Stimulated activated effector memory CD8-positive, alpha-beta T cell treated with anti-CD3 and anti-CD28 coated beads, Interleukin-12 subunit alpha, Interleukin-12 subunit beta, amount 100 ng/mL, for 72 hours (primary cell): Measurements from ENCODE around the gene ARHGAP42.

Source experiments
- ATAC-seq: fragments of 150-1000 bp; cut with Tn5 transposase; 2 replicates; pipeline ENCODE4 v1.10.0; 2021
- DNase-seq, 2 donors: peaks; one replicate each; pipeline ENCODE4 v3.0.0; 2021 to 2022; ENCODE audit warnings: low spot score in 2 of 2
- H3K27ac Mint-ChIP-seq: one replicate; pipeline ENCODE4 v1.8.0; 2022; ENCODE audit warnings: mild to moderate bottlenecking, mixed read lengths
- H3K36me3 Mint-ChIP-seq: one replicate; pipeline ENCODE4 v1.8.0; 2022; ENCODE audit warnings: mild to moderate bottlenecking, mixed read lengths
- H3K4me1 Mint-ChIP-seq: one replicate; pipeline ENCODE4 v1.8.0; 2022; ENCODE audit warnings: mixed read lengths
- H3K4me3 Mint-ChIP-seq: one replicate; pipeline ENCODE4 v1.8.0; 2022; ENCODE audit warnings: mild to moderate bottlenecking, mixed read lengths
- H3K9me3 Mint-ChIP-seq: one replicate; pipeline ENCODE4 v1.8.0; 2022; ENCODE audit warnings: mixed read lengths

ARHGAP42 gene

DNA sequence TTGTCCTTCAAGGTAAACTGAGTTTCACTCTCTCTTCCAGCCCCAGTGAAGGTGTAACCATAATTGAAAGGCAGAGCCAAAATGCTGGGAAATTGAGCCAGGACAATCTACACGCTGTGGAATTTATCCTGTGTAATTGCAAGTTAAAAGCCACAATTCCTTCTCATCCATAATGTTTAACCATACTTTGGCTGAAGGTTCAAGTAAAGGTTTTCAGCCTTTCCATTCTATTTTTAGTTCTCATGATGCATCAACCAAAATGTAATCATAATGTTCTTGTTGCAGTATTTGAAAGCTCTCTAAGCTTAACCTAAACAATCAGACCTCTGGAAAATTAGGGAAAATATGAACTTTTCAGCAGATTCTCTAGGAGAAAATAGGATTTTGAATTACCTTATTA is 14.0 kb upstream of the ARHGAP42 start:
- H3K27ac Mint-ChIP-seq, result no peak overlapping the region
- no peaks in the 10 kb centered on the region for H3K36me3 Mint-ChIP-seq
- H3K4me3 Mint-ChIP-seq, result no peak overlapping the region
- H3K4me1 Mint-ChIP-seq, result no peaks in the 10 kb centered on the region
- no peak for DNase-seq
- peaks cover 10% of the 10 kb centered on the region for H3K9me3 Mint-ChIP-seq
- no peak for ATAC-seq

- H3K36me3 Mint-ChIP-seq, result no peaks in the 10 kb centered on the region
- ATAC-seq, result no peak
- no peak overlapping the region for H3K27ac Mint-ChIP-seq
- H3K9me3 Mint-ChIP-seq, result peaks cover 7% of the 10 kb centered on the region
- H3K4me3 Mint-ChIP-seq, result no peak overlapping the region
- no peak for DNase-seq
- H3K4me1 Mint-ChIP-seq, result no peaks in the 10 kb centered on the region
Observed at GRCh38 chr11:100674212-100674611, 12.9 kb upstream of the ARHGAP42 start.

- Mint-ChIP-seq H3K27ac (no peak overlapping the region), H3K36me3 (no peaks in the 10 kb centered on the region), H3K9me3 (peaks cover 7% of the 10 kb centered on the region), H3K4me3 (no peak overlapping the region), H3K4me1 (no peaks in the 10 kb centered on the region)
- DNase-seq (no peak), ATAC-seq (no peak)
Observed at GRCh38 chr11:100675115-100675650, 11.9 kb upstream of the ARHGAP42 start.

DNA sequence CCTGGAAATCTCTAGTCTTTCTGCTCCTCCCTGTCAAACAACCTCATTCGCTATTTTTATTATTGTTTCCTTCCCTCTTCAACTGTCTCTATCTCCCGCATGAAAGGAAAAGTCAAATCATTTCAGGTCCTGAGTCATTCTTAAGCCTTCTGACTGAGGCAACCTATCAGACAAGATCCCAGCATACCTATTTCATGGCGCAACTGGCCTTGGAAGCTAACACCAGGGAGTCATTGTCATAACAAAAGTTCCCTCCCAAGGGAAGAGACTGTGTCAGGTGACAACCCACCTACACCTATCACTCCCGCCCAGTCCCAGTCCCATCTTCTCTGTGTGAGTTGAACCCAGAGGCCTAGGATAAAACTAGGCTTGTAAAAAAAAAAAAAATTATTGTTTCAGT is 10.2 kb upstream of the ARHGAP42 start:
- Mint-ChIP-seq H3K4me3 (no peak overlapping the region), H3K9me3 (peaks cover 7% of the 10 kb centered on the region), H3K27ac (no peak overlapping the region), H3K36me3 (no peaks in the 10 kb centered on the region), H3K4me1 (no peaks in the 10 kb centered on the region)
- DNase-seq (no peak), ATAC-seq (no peak)

DNA sequence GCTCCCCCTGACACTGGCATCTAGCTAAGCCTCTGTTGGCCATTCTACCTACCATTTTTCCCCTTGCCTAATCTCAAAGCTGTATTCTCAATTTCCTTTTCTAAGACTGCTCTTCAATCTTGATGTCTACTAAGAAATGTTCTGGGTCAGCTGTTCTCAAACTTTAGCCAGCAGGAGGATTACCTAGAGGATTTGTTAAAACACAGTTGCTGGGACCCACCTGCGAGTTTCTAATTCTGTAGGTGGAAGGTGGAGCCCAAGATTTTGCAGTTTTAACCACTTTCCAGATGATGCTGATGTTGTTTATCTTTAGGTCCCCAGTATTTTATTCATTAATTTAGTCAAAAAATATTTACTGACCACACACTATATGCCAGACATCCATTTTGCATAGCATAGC is 9.3 kb upstream of the ARHGAP42 start:
- Mint-ChIP-seq H3K4me3 (no peak overlapping the region), H3K27ac (no peak overlapping the region), H3K9me3 (peaks cover 7% of the 10 kb centered on the region), H3K4me1 (no peaks in the 10 kb centered on the region), H3K36me3 (no peaks in the 10 kb centered on the region)
- no peak for DNase-seq
- no peak for ATAC-seq

DNA sequence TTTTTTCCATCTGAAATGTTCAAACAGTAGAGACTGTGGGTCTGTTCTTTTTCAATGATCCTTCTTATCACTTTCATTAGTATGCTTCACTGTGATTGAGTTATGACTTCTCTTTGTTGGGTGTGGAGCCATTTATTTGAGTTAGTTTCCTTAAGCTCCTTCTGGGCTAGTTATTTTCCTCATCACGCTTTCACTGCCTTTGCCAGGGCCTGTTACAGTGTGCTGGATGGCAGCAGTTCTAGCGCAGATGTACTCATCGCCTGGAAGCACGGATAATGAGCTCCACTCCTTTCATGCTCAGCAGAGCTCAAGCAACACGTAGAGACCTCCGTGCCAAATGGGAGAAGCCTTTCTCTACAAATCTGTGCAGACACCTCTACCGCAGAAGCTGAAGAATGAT is 7.0 kb upstream of the ARHGAP42 start:
- no peak for DNase-seq
- Mint-ChIP-seq H3K27ac (no peak overlapping the region), H3K9me3 (peaks cover 10% of the 10 kb centered on the region), H3K4me3 (no peak overlapping the region), H3K36me3 (no peaks in the 10 kb centered on the region), H3K4me1 (no peaks in the 10 kb centered on the region)
- ATAC-seq, result no peak

- DNase-seq (no peak), ATAC-seq (peak; percentile 50)
- no peak overlapping the region for H3K4me3 Mint-ChIP-seq
Observed at GRCh38 chr11:100681064-100681502, 6.0 kb upstream of the ARHGAP42 start.

GRCh38 chr11:100682247-100682969 is 4.7 kb upstream of the ARHGAP42 start:
- Mint-ChIP-seq H3K4me3 (no peak overlapping the region), H3K9me3 (peaks cover 8% of the 10 kb centered on the region), H3K27ac (no peak overlapping the region), H3K36me3 (no peaks in the 10 kb centered on the region), H3K4me1 (peaks cover 5% of the 10 kb centered on the region)
- DNase-seq (no peak), ATAC-seq (no peak)

More at GRCh38 chr11:100681064-100681502, 6.0 kb upstream of the ARHGAP42 start:
- Mint-ChIP-seq H3K9me3 (peaks cover 6% of the 10 kb centered on the region), H3K36me3 (no peaks in the 10 kb centered on the region), H3K4me1 (no peaks in the 10 kb centered on the region), H3K27ac (no peak overlapping the region)

GRCh38 chr11:100683126-100683525 is 4.0 kb upstream of the ARHGAP42 start:
- H3K4me1 Mint-ChIP-seq, result peaks cover 5% of the 10 kb centered on the region
- no peak overlapping the region for H3K27ac Mint-ChIP-seq
- H3K36me3 Mint-ChIP-seq, result no peaks in the 10 kb centered on the region
- peaks cover 8% of the 10 kb centered on the region for H3K9me3 Mint-ChIP-seq
- no peak for ATAC-seq
- H3K4me3 Mint-ChIP-seq, result no peak overlapping the region
- DNase-seq, result no peak

DNA sequence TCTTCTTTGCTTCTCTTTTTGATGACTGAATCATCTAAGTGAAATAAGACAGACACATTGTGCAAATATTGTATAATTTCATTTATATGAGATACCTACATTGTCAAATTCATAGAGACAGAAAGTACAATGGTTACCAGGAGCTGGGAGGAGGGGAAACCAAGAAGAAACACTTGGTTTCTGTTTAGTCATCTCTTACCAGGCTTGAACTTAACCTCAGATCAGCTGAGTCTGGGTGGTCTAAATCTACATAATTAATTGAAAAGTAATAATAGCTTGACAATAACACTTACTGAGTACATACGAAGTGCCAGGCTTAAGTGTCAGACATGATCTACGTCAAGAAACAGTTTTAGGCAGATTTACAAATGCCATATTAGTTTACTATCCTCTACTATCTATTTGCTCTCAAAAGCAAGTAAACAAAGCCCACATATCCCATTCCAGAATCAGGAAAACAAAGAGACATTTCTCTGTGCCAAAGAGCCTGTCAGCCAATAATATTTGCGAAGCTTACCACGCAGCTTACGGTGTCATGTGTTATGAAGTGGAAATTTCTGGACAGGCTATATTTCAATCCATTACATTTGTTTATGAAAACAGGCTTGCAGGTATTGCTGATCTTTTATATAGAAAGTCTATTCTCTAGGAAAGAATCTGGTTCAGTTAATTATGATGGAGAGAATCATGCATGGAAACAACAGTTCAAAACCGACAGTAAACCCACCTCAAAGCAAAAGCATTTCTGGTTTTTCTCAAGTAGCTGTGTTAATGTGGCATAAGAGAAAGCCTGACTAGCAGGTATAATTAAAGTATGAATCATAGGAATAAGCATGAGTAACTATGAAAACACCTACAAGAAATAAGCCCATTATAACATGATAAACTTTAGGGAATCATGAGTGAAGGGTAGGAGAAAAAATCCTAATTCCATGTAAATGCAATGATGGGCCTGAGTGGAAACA is 2.7 kb upstream of the ARHGAP42 start:
- Mint-ChIP-seq H3K4me1 (peaks cover 5% of the 10 kb centered on the region), H3K27ac (no peak overlapping the region)

DNA sequence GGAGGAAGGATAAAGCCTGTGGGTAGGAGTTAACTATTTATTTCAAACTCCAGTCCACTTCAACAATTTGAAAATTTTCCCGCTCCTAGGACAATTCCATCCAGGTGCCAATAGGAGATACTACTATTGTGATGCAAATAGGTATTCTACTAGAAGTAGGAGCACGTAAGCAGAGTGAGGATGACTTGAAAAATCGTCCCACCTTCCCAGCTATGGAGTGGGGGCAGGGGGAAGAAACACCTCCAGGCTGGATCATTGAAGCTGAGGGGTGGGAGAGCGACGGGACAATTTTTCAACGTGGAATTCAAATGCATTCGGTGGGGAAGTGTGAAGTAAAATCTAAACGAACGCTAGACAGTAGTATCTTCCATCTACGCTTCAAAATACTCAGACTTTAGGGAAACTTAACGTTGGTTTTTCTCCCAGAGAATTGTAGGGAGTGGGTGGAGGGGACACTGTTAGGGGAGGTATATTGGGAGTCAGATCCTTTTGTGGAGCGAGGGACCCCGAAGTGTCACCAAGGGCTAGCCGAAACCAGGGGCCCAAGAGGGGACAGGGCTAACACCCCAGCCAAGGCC is 523 bp upstream of the ARHGAP42 start:
- H3K4me1 Mint-ChIP-seq, result peaks cover 5% of the 10 kb centered on the region
- peaks cover 10% of the 10 kb centered on the region for H3K9me3 Mint-ChIP-seq
- peak overlapping the region; percentile 51 for H3K4me3 Mint-ChIP-seq
- ATAC-seq (no peak), DNase-seq (no peak)
- no peak overlapping the region for H3K27ac Mint-ChIP-seq
- no peaks in the 10 kb centered on the region for H3K36me3 Mint-ChIP-seq

More for the DNA sequence above, 2.7 kb upstream of the ARHGAP42 start:
- no peak for DNase-seq
- no peak overlapping the region for H3K4me3 Mint-ChIP-seq
- ATAC-seq, result peak; percentile 14
- H3K9me3 Mint-ChIP-seq, result peaks cover 10% of the 10 kb centered on the region
- H3K36me3 Mint-ChIP-seq, result no peaks in the 10 kb centered on the region

DNA sequence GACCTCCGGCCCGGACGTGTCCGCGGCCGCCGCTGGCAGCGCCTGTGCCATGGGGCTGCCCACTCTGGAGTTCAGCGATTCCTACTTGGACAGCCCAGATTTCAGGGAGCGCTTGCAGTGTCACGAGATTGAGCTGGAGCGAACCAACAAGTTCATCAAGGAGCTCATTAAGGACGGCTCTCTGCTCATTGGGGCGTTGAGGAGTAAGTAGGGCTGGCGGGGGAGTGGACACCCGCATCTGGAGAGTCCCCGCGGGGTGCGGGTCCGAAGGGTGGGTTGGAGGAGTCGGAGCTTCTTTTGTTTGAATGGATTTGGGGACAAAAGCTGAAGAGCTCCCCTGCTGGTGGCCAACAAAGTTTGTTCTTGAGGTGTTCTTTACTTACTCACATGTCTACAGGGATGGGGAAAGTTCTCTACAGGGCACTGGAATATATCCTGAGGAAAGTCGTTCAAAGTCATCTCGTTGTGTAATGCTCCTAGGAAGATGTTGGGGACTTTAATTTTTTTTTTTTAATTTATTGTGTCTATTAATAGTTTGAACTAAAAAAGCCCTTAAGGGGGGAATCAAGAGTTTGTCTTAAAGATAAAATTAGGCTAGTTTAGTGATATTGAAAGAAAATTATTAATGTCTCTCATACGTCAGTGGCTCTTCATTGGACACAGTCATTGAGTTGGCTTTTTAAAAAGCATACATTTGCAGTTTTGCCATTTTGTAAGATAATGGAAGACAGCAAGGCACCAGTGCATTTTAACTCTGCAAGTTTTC is 725 bp downstream of the ARHGAP42 start:
- Mint-ChIP-seq H3K27ac (no peak overlapping the region), H3K4me3 (peak overlapping the region; percentile 51), H3K36me3 (no peaks in the 10 kb centered on the region), H3K4me1 (peaks cover 5% of the 10 kb centered on the region), H3K9me3 (peaks cover 7% of the 10 kb centered on the region)
- ATAC-seq (peak; percentile 45), DNase-seq (peak in 1 of 2 donors; percentile 47)

- peaks cover 7% of the 10 kb centered on the region for H3K9me3 Mint-ChIP-seq
- no peak for DNase-seq
- ATAC-seq, result no peak
Observed at GRCh38 chr11:100689141-100689540, 2.1 kb downstream of the ARHGAP42 start.

DNA sequence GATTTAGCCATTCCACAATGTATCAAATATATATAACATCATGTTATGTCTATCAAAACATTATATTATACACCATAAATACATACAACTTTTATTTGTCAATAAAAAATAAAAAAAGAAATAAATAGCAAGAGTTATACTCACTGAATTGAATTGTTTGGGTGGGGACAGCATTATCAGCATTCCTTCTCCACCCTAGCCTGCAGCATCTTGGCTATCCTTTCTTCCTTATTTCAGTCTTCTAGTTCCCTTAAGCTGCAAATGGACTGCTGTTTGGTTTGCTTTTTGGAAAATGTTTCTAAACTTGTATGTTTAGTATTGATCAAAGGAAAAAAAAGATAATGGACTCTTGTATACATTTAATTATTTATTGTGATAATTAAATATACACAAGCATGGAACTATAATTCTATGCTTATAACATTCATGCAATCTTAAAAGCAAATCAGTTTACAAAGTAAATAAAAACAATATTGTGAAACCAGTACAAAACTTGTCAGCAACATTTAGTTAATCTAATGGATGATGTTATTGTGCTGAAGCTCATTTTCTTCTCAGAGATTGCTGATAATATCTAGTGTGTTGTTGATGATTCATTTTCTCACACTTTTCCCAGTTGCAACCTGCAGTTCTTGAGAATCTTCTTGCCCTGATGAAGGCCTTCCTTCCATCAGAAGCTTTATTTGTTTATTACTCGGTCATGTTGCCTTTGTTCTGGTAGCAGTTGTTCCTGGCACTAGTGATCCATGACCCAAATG is 5.0 kb downstream of the ARHGAP42 start:
- no peak for ATAC-seq
- H3K27ac Mint-ChIP-seq, result no peak overlapping the region
- no peak for DNase-seq
- H3K9me3 Mint-ChIP-seq, result peaks cover 8% of the 10 kb centered on the region
- H3K36me3 Mint-ChIP-seq, result no peaks in the 10 kb centered on the region
- no peaks in the 10 kb centered on the region for H3K4me1 Mint-ChIP-seq
- H3K4me3 Mint-ChIP-seq, result no peak overlapping the region

More at GRCh38 chr11:100689141-100689540, 2.1 kb downstream of the ARHGAP42 start:
- Mint-ChIP-seq H3K36me3 (no peaks in the 10 kb centered on the region), H3K4me1 (peaks cover 5% of the 10 kb centered on the region), H3K4me3 (no peak overlapping the region), H3K27ac (no peak overlapping the region)
